GM19324 (cell line): ENCODE results near the gene CDKAL1.
"Not testable (repeated sequence)": the region's sequence is repeated elsewhere in the genome, so short reads cannot be mapped to it uniquely, and the experiment has no call there.

Experiments
- ATAC-seq: cut with Tn5 transposase; IDR thresholded peaks from one replicate; pipeline ENCODE4 v1.9.1; 2021; ENCODE audit warnings: mild to moderate bottlenecking, moderate library complexity; ENCODE audit not compliant: unreplicated experiment, low FRiP score

Gene CDKAL1

GRCh38 chr6:20723236-20723635 is 189.0 kb downstream of the CDKAL1 start:
- ATAC-seq = no peak

GRCh38 chr6:20724443-20725190 is 190.4 kb downstream of the CDKAL1 start:
- ATAC-seq = no peak

GRCh38 chr6:20725235-20725634 is 191.0 kb downstream of the CDKAL1 start:
- not testable (repeated sequence) for ATAC-seq

- no peak for ATAC-seq
Observed at GRCh38 chr6:20729086-20729485, 194.8 kb downstream of the CDKAL1 start.

GRCh38 chr6:20732362-20732761 is 198.1 kb downstream of the CDKAL1 start:
- not testable (repeated sequence) for ATAC-seq

- no peak for ATAC-seq
Observed at GRCh38 chr6:20732896-20733295, 198.6 kb downstream of the CDKAL1 start.

- no peak for ATAC-seq
Observed at GRCh38 chr6:20737912-20738311, 203.7 kb downstream of the CDKAL1 start.

- no peak for ATAC-seq
Observed at GRCh38 chr6:20740088-20740487, 205.8 kb downstream of the CDKAL1 start.

- ATAC-seq = no peak
Observed at GRCh38 chr6:20740727-20741126, 206.5 kb downstream of the CDKAL1 start.

- no peak for ATAC-seq
Observed at GRCh38 chr6:20741490-20741889, 207.2 kb downstream of the CDKAL1 start.

GRCh38 chr6:20744911-20745557 is 210.8 kb downstream of the CDKAL1 start:
- no peak for ATAC-seq

GRCh38 chr6:20746024-20746423 is 211.8 kb downstream of the CDKAL1 start:
- no peak for ATAC-seq

- no peak for ATAC-seq
Observed at GRCh38 chr6:20746805-20747558, 212.7 kb downstream of the CDKAL1 start.

GRCh38 chr6:20747991-20748390 is 213.7 kb downstream of the CDKAL1 start:
- no peak for ATAC-seq

- ATAC-seq = no peak
Observed at GRCh38 chr6:20751293-20751935, 217.2 kb downstream of the CDKAL1 start.

- ATAC-seq = no peak
Observed at GRCh38 chr6:20755631-20756030, 221.4 kb downstream of the CDKAL1 start.

- ATAC-seq = not testable (repeated sequence)
Observed at GRCh38 chr6:20756584-20757147, 222.4 kb downstream of the CDKAL1 start.

- no peak for ATAC-seq
Observed at GRCh38 chr6:20757761-20758160, 223.5 kb downstream of the CDKAL1 start.

- ATAC-seq = no peak
Observed at GRCh38 chr6:20763296-20763695, 229.0 kb downstream of the CDKAL1 start.

GRCh38 chr6:20769631-20770030 is 235.4 kb downstream of the CDKAL1 start:
- ATAC-seq = no peak

- ATAC-seq = no peak
Observed at GRCh38 chr6:20770773-20771172, 236.5 kb downstream of the CDKAL1 start.
